GM12864 (cell line): ENCODE data around the gene CCL19.
A peak's percentile ranks its signal among the peaks of the same experiment; 100 is the strongest.

Experiments used
- DNase-seq: peaks from one replicate; pipeline ENCODE4 v3.0.0-alpha.2; 2011; ENCODE audit warnings: low read depth
- H3K4me3 ChIP-seq: 2 replicates; pipeline ENCODE4 v1.5.1; 2011; ENCODE audit warnings: mild to moderate bottlenecking, low read depth, low read length, control low read depth
- TF ChIP-seq, protein P1 (sequence below): IDR thresholded peaks from 2 replicates; pipeline ENCODE4 v1.5.1; 2011; ENCODE audit warnings: low read depth, mild to moderate bottlenecking, moderate library complexity, low read length, control low read depth, inconsistent platforms; ENCODE audit errors: missing control alignments

CCL19 gene

GRCh38 chr9:34674440-34674839 lies 16.6 kb downstream of the CCL19 start:
- TF ChIP-seq, protein P1, sequence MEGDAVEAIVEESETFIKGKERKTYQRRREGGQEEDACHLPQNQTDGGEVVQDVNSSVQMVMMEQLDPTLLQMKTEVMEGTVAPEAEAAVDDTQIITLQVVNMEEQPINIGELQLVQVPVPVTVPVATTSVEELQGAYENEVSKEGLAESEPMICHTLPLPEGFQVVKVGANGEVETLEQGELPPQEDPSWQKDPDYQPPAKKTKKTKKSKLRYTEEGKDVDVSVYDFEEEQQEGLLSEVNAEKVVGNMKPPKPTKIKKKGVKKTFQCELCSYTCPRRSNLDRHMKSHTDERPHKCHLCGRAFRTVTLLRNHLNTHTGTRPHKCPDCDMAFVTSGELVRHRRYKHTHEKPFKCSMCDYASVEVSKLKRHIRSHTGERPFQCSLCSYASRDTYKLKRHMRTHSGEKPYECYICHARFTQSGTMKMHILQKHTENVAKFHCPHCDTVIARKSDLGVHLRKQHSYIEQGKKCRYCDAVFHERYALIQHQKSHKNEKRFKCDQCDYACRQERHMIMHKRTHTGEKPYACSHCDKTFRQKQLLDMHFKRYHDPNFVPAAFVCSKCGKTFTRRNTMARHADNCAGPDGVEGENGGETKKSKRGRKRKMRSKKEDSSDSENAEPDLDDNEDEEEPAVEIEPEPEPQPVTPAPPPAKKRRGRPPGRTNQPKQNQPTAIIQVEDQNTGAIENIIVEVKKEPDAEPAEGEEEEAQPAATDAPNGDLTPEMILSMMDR: no peak
- H3K4me3 ChIP-seq: no peak overlapping the region

DNA sequence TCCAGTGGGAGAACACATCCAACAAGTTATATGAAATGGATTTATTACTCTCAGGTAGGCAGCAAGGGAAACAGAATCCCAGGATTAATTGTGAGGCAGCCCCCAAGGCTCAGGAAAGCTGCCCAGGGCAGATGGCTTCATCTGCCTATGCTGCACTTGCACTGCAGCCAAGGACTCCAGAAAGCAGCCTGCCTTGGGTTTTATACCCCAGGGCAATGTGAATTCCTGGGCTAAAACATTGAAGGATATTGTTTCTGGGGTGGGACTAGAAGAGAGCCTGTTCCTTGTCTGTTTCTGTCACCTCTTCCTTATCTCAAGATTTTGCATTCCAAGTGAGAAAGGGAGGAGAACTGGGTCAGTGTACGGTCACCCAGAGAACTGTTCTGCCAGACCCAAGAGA lies 19.8 kb downstream of the CCL19 start:
- DNase-seq: no peak
- TF ChIP-seq, protein P1: no peak
- no peak overlapping the region for H3K4me3 ChIP-seq

More at GRCh38 chr9:34674440-34674839, 16.6 kb downstream of the CCL19 start:
- no peak for DNase-seq

- H3K4me3 ChIP-seq: no peak overlapping the region
- TF ChIP-seq, protein P1: no peak
- DNase-seq: no peak
Measured at GRCh38 chr9:34669809-34670562, 21.1 kb downstream of the CCL19 start.

DNA sequence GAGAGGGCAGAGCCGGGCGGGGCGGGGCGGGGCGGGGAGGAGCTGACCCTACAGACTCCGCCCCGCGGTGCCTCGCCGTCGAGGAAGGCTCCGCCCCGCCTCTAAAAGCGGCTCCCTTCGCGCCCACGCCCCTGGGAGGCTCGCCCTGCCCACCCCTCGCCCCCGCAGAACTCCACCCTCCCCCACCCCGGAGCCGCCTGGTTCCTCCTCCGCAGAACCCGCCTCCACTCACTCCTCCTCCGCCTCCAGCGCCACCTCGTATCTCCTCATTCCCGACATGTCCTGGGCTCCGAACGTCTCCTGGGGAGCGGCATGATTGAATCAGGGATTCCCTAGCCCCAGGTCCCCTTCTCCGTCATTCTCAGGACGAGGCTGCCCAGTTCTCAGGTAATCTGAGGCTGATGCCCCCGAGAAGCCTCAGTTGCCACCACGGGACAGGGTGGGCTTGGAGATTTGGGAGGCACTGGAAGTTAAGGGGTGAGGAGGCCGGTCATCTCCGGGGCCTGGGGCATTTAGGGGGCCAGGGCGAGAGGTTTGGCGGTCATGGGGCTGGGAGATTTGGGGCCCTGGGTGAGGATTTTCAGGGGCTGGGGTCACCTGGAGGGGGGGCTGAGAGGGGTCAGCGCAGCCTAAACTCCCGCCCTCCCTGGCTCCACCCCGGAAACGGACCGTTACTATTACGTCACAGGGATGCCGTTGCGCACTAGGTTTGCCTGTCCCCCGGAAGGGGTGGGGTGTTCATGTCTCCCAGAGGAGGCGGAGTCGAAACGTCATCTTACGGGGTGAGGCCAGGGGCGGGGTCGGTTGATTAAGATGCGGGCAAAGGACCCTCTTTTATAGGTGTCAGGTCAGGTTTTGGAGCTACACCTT lies 25.5 kb downstream of the CCL19 start:
- TF ChIP-seq, protein P1: no peak
- peak; percentile 83 for DNase-seq
- peak overlapping the region; percentile 74 for H3K4me3 ChIP-seq

DNA sequence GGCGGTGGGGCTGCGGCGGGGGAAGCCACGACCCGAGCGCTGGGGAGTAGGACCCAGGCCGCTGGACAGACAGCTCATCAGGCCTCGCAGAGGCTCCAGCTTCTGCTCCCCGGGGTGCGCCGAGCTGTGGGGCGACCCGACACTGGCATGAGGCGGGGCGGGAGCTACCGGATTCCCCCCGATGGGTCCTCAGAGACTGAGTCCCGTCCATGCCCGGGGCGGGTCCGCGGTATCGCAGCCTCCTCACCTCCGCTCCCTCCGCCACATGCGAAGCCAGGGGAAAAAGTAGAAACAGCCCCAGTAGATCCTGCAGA lies 26.1 kb downstream of the CCL19 start:
- H3K4me3 ChIP-seq: peak overlapping the region; percentile 56
- DNase-seq: no peak
- TF ChIP-seq, protein P1: no peak

DNA sequence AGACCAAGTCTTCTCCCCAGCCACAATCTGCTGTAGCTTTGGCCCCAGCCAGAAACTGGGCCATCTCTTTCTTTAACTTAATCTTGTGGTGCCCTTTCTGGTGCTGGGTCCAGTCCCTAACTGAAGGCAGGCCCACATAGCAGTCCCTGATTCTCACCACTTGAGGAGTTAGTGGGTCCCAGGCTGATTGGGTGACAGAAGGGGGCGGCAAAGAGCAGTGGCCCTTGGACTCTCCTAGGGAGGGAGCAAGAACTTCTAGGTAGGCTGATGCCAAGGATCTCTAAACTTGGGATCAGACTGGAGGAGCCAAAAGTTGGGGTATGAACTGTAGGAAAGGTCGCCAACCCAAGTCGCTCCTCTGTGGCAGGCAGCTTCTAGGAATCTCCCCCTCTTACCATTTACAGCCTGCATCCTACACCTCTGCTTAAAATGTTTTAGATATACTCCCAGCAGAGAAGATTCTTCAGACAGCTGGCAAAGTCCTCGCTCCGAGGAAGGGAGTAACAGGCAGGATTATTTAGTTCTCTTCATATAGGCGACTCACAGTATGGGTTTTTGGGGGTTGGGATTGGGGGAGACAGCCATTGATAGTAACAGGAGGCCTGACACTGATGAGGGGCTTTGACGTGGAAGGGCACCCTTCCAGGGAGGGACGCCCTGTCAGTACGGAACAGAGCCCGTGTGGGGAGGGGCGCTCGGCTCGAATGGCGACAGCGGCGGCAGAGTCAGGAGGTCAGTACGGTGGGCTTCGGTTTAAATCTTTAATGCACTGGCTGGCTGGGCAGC lies 26.6 kb downstream of the CCL19 start:
- TF ChIP-seq, protein P1: peak; percentile 99
- no peak for DNase-seq
- H3K4me3 ChIP-seq: peak overlapping the region; percentile 56
